Ovary (tissue), 9 donors: Measurements from ENCODE around the gene KRT81. TPM values are rescaled to one million over a fixed set of nuclear protein-coding genes. Genes with fewer than 3 reads are reported as not detected.

Experiments
- DNase-seq, 5 donors: peaks; one replicate each; pipeline ENCODE4 v3.0.0-alpha.2; 2019 to 2020
- H3K27ac ChIP-seq, 2 donors: fragments of 200-600 bp; one replicate each; pipeline versions ENCODE4 v1.5.1 to v1.8.0; 2019 to 2022
- H3K27me3 ChIP-seq: fragments of 200-600 bp; one replicate; pipeline ENCODE4 v1.8.0; 2022
- H3K36me3 ChIP-seq: fragments of 200-600 bp; sonication (generic); one replicate; pipeline ENCODE4 v1.5.1; 2019
- H3K4me1 ChIP-seq: one replicate; pipeline ENCODE4 v1.8.1; 2013; ENCODE audit warnings: mild to moderate bottlenecking, moderate library complexity; ENCODE audit not compliant: insufficient read depth
- H3K4me3 ChIP-seq: fragments of 200-600 bp; sonication (generic); one replicate; pipeline ENCODE4 v1.5.1; 2017
- H3K9me3 ChIP-seq, 2 donors: fragments of 200-600 bp in 1 of 2; sonication (generic) in 1 of 2; one replicate each; pipeline versions ENCODE4 v1.5.1 to v1.8.1; 2013 to 2019; ENCODE audit warnings: mild to moderate bottlenecking in 1 of 2, moderate library complexity in 1 of 2
- CTCF ChIP-seq, 3 donors: fragments of 450-650 bp in 2 of 3; fragments of 200-600 bp in 1 of 3; IDR thresholded peaks; one replicate each; pipeline versions ENCODE4 v1.5.1 to v1.8.0; 2016 to 2022; ENCODE audit warnings: antibody characterized with exemption in 3 of 3, mild to moderate bottlenecking in 1 of 3
- EP300 ChIP-seq: sonication (generic); formaldehyde crosslinking; IDR thresholded peaks from one replicate; pipeline ENCODE4 v1.6.1; 2017; ENCODE audit warnings: antibody characterized with exemption
- POLR2A ChIP-seq: fragments of 450-650 bp; IDR thresholded peaks from one replicate; pipeline ENCODE4 v1.6.1; 2017; ENCODE audit warnings: antibody characterized with exemption, mild to moderate bottlenecking, moderate library complexity
- whole genome bisulfite sequencing, 3 donors: extraction: QIAGEN DNeasy Blood & Tissue Kit in 1 of 3; methylation state at CpG; one replicate each; pipeline versions ENCODE4 v1.1.5 to v1.1.7; 2013 to 2017; 5-methylcytosine and 5-hydroxymethylcytosine counted together
- intact Hi-C, 4 donors: fragments of 100-400 bp; cut with DNase I; formaldehyde crosslinking; loops; one replicate each; pipeline versions ENCODE4 v1.11.0 to v1.15.1; 2022 to 2023
- polyA plus RNA-seq, 2 donors: library from polyadenylated mRNA; stranded (reverse); fragments of 200-250 nt in 1 of 2; fragments of 350-450 nt in 1 of 2; fragmentation: Illumina TruSeq in 1 of 2; extraction: RNeasy Lipid Tissue Mini Kit (QIAGEN cat#74804) in 1 of 2; gene quantifications; one replicate each; pipeline ENCODE4 v1.2.3, GENCODE V29; 2013 to 2014
- total RNA-seq, 7 donors: library from RNA; depleted of rRNA in 2 of 7; stranded (reverse); fragments of >200 nt in 2 of 7; fragmentation: NEBNext Ultra II Directional in 3 of 7; extraction: Animal tissue kit (Norgen Biotek cat#: 25700) in 3 of 7; gene quantifications; one replicate each; pipeline versions ENCODE4 v1.1.0 to v1.2.4, GENCODE V29; 2016 to 2023
- donor health status: DM: no; HTN: no; CAD: no; lungs with moderate emphysema.
- donor health status: DM: no; HTN: no; CAD: no.
- donor health status: Bipolar disorder and iron deficiency.
- donor health status: DM: yes; HTN: yes; CAD: no.
- donor health status: DM: no; HTN: no; CAD: no.
- donor health status: DM: yes; HTN: yes; CAD: no.

KRT81 gene
- total and polyA plus RNA-seq, 9 donors, result 1.2 TPM; not detected in 8

GRCh38 chr12:52310622-52311284, 19.4 kb upstream of the KRT81 start:
- WGBS, 3 donors, result 70 to 77% (median 73%) methylated on average over 5 of the region's 5 CpGs
- DNase-seq, result no peak
- H3K4me1 ChIP-seq, result no peaks in the 10 kb centered on the region
- TF ChIP-seq EP300, result no peak
- TF ChIP-seq CTCF (IDR thresholded peaks at IDR 0.05), result no peak
- TF ChIP-seq POLR2A, result no peak
- H3K4me3 ChIP-seq, result no peak overlapping the region
- H3K9me3 ChIP-seq, result no peaks in the 10 kb centered on the region
- no peaks in the 10 kb centered on the region for H3K27me3 ChIP-seq
- H3K27ac ChIP-seq, result no peak overlapping the region
- no peaks in the 10 kb centered on the region for H3K36me3 ChIP-seq
- intact Hi-C loops, result no loop called here

DNA sequence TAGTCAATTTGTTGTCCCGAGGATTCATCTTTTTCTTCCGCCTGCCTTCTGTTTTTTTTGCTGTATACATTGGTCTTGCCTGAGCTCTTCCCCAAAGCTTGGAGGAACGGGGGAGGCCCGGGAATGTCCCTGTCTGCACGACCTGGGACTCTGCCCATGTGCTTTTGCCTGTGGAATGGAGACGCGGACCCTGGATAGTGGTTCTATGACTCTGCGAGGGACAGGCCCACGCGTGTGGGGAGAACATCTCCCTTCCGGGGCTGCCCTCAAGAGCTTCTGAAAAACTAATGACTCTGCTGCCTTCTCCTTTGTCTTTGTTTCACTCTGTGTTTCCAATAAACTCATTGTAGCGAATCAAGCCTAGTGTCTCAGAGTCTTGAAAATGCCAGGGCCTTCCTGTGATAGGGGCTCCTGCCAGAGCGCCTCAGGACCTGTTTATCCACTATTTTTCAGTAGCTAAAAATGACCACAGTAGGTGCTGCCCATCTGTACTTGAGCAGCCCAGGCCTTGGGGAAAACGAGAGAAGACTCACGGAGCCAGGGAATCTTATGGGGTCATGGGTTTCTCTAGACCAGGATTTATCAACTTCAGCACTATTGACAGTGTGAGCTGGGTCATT, 17.6 kb upstream of the KRT81 start:
- H3K4me1 ChIP-seq, result no peaks in the 10 kb centered on the region
- H3K9me3 ChIP-seq, result no peaks in the 10 kb centered on the region
- WGBS, 3 donors, result 38 to 48% (median 47%) methylated on average over 15 of the region's 15 CpGs
- no peak for DNase-seq
- TF ChIP-seq CTCF (IDR thresholded peaks at IDR 0.05) (no peak), POLR2A (no peak), EP300 (no peak)
- no peaks in the 10 kb centered on the region for H3K36me3 ChIP-seq
- no peak overlapping the region for H3K27ac ChIP-seq
- intact Hi-C loops, result no loop called here
- H3K4me3 ChIP-seq, result no peak overlapping the region
- H3K27me3 ChIP-seq, result no peaks in the 10 kb centered on the region

- H3K27me3 ChIP-seq, result no peaks in the 10 kb centered on the region
- H3K27ac ChIP-seq, result no peak overlapping the region
- H3K4me3 ChIP-seq, result no peak overlapping the region
- intact Hi-C loops, result no loop called here
- no peaks in the 10 kb centered on the region for H3K9me3 ChIP-seq
- DNase-seq, result no peak
- TF ChIP-seq CTCF (IDR thresholded peaks at IDR 0.05) (no peak), POLR2A (no peak), EP300 (no peak)
- no peaks in the 10 kb centered on the region for H3K36me3 ChIP-seq
- no peaks in the 10 kb centered on the region for H3K4me1 ChIP-seq
- WGBS, 3 donors, result 6 to 11% (median 10%) methylated on average over 49 to 71 of the region's 71 CpGs
These were observed 16.8 kb upstream of the KRT81 start for GRCh38 chr12:52307836-52308805.

GRCh38 chr12:52306731-52307130, 15.4 kb upstream of the KRT81 start:
- DNase-seq, result no peak
- Histone ChIP-seq H3K36me3 (no peaks in the 10 kb centered on the region), H3K4me3 (no peak overlapping the region), H3K4me1 (no peaks in the 10 kb centered on the region), H3K9me3 (no peaks in the 10 kb centered on the region), H3K27me3 (no peaks in the 10 kb centered on the region), H3K27ac (no peak overlapping the region)
- TF ChIP-seq POLR2A (no peak), CTCF (IDR thresholded peaks at IDR 0.05) (no peak), EP300 (no peak)
- 49 to 82% (median 57%) methylated on average over 2 of the region's 2 CpGs for whole genome bisulfite sequencing, 3 donors
- intact Hi-C loops, result no loop called here
